ENCODE measurements around the gene ACOX1. TPM values are rescaled to one million over a fixed set of nuclear protein-coding genes. Genes with fewer than 3 reads are reported as not detected.

Gene ACOX1
- total RNA-seq (2022; extraction: Qiagen RNA extraction) = 15.8 to 18.4 TPM (median 16.6 TPM) in 5 replicates

DNA sequence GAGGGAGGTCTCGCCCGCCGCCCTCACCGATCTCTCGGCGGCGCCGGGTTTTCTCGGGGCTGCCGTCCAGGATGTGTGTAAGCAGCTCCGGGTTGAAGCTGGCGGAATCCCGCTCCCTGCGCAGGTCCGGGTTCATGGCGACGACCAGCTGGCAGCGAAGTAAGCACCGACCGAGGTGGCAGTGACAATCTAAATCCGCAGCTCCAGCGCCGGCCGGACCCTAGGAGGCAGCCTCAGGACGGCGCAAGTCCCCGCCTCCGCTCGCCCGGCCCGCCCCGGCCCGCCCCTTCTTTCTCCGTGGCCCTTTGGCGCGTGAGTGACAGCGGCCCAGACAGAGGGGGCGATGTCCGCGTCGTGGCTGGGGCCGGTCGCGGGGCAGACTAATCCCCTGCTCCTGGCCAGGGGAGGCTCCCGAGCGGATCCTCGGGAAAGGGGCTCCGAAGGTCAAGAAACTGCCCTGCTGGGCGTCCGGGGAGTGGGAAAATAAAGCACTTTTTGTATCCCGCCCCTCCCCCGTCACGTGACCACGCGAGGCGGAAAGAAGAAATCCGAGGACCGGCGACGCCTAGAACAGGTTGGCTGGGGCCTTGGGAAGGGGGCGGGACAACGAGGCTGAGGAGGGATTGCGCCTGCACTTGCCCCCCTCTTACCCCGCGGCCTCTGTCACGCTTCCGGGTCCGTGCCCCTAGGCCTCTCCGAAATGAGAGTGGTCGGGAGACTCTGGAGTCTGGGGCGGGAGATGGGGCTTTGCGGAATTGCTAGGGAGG is at the start of gene ACOX1, which contains the start of gene TEN1:
Gene ACOX1, minus strand, starts transcription at position 229 of the 767 bp plus-strand sequence. Its CDS starts 93 bp downstream, at position 136.
Gene TEN1, plus strand, starts transcription at position 303 of the 767 bp plus-strand sequence. CDS start 6,953 bp downstream, outside the sequence.

DNA sequence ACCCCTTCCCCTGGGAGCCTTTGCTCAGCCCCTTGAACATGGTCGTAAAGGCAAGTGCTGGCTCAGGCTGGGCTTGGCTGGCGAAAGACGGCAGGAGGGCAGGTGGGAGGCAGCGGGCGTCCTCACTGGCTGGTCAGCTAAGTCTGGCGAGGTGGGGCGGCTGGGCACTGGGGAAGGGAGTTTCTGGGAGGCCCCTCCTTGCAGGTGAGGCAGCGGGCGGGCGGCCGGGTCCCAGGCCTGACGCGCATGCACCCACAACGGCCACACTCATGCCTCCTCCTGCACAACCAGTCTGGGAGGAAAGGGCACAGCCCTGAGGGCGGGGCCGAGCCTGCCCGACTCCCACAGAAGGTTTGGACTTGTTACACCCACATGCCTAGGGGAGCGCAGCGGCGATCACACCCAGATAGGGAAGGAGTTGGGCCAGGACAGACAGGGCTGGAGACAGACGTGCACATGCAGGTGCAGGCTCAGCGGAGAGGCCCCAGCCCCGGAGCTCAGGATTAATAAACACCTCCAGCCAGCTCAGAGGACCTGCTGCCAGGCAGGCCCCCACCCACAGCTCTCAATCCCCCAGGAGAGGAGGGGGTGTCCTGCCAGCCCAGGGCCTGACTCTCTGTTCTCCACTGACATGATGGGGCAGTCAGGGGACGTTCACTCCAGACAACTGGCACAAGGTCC is 48.3 kb upstream of the ACOX1 start, which contains the start of gene EVPL:
Gene EVPL, minus strand, starts transcription at position 148 of the 681 bp plus-strand sequence. Its CDS starts 108 bp downstream, at position 40.

DNA sequence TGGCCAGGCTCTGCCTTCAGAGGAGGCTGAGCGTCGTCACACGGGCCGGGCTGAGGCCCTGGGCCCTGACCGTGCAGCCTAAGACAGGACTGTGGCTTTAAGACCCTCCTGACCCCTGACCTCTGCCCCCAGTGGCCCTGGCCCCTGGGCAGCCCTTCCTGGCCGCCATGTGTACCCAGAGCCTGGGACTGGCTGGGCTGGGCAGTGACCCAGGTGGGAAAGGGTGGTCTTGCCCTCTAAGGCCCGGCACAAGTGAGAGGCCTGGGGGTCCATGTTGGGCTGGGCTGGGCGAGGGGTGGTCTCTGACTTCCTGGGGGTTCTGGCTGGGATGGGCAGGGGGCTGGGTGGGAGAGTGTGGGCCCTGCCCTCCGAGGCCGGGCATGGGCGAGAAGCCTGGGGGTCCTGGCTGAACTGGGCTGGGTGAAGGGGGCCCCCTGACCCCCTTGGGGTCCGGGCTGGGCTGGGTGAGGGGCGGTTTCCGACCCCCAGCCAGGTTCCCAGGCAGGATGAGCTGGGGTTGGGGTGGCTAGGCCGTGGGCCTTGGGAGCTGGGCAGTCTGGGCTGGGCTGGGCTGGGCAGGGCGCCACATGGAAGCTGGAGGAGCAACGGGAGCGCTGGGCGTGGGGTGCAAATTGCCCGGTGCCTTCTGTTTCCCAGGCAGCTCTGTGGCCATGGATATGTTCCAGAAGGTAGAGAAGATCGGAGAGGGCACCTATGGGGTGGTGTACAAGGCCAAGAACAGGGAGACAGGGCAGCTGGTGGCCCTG is 22.0 kb upstream of the ACOX1 start, which contains the start of gene CDK3:
Gene CDK3, plus strand, starts transcription at position 101 of the 767 bp plus-strand sequence. Its CDS starts 571 bp downstream, at position 672.

DNA sequence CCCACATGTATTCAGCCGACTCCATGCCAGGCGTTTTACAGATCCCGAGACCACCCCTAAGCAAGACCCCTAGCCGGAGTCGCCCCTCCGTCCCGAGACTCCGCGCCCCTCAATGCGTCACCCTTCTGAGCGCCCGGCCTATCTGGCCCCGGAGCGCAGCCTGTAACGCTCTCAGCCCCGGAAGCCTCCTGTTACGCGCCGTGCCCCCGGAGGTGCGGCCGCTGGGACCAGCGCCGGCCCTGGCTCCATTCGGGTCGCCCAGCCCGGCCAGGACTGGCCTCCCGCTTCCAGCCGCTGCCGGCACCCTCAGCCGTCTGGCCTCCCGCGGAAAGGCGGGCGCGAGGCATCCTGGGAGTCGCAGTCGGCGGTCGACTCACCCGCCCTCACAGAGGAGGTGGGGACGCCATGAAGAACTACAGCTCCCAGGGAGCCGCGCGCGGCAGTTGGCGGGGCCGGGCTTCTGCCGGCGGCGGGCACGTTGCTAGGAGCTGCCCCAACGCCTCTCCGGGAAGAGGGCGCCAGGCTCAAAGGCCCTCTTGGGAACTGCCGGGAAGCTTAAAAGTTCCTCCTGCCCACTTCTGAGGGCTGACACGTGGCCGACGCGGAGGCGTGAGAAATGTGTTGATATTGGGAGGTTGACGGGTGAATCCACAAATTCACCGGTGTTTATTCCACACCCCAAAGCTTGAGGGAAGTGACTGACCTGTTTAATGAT is 38.1 kb downstream of the ACOX1 start, which contains the start of gene FBF1:
Gene FBF1, minus strand, starts transcription at position 316 of the 715 bp plus-strand sequence. CDS start 2,893 bp downstream, outside the sequence.

DNA sequence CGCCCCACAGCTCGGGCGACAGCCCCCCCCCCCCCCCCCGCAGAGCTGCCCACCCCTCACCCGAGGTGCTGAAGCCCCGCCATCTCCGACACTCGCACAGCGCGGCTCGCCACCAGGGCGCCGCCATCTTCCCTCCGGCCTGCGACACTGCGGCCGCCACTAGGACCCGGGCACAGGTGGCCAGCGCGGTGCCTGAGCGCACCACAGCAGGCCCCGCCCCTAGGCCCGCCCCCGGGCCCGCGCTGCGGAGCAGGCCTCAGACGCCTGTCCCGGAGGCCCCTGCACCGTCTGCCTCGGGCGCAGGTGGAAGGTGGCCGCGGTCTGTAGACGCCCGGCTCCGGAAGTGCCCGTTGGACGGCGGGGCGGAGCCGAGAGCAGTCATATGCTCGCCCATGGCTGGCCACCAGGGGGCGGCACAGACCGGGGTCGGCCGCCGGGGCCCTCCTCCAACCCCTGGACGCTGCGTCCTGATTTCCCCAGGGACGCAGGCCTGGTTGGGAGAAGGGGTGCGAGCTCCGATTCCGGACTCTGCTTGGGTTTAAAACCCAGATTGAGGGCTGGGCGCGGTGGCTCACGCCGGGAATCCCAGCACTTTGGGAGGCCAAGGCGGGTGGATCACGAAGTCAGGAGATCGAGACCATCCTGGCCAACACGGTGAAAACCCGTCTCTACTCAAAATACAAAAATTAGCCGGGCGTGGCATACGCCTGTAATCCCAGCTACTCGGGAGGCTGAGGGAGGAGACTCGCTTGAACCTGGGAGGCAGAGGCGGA is 74.0 kb downstream of the ACOX1 start, which contains the start of gene MRPL38:
Gene MRPL38, minus strand, starts transcription at position 136 of the 773 bp plus-strand sequence. Its CDS starts 9 bp downstream, at position 127.

DNA sequence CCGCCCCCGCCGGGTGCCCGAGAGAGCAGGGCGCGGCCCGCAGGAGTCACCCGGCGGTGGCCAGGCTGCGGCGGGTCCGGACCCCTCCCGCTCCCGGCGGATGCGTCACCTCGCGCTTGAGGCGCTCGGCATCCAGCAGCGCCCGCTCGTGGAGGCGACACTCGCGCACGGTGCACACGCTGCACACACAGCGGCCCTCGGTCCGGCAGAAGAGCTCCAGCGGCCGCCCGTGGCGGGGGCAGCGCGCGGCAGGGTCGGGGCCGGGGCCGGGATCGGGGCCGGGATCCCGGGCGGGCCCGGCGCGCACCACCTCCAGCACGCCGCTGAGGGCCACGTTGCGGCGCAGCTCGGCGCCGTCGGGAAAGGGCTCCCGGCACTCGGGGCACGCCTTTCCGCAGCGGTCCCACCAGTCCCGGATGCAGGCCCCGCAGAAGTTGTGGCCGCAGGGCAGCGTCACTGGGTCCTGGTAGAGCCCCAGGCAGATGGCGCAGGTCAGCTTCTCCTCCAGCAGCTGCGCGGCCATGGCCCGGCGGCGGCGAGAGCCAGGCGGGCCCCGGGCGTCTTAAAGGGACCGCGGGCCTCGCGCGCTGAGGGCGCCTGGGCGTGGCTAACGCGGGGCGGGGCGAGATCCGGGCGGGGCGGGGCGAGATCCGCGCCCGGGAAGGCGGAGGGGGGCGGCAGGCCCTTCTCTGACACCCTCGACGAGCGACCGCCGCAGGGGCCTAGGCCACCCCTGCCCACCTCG is 82.4 kb downstream of the ACOX1 start, which contains the start of gene TRIM65:
Gene TRIM65, minus strand, starts transcription at position 537 of the 745 bp plus-strand sequence. Its CDS starts 14 bp downstream, at position 523.

Other genes with a start within 250 kb of the ACOX1 start
- gene GALK1, start 214.0 kb downstream of the ACOX1 start, total RNA-seq (2022; extraction: Qiagen RNA extraction) = 55.4 to 89.1 TPM (median 82.7 TPM) in 5 replicates
- gene UNK, start 194.4 kb downstream of the ACOX1 start, total RNA-seq (2022; extraction: Qiagen RNA extraction) = 25.1 to 31.3 TPM (median 28.1 TPM) in 5 replicates
- 4.8 to 7.3 TPM (median 5.8 TPM) in 5 replicates for gene UNC13D, start 134.8 kb downstream of the ACOX1 start, total RNA-seq (2022; extraction: Qiagen RNA extraction)
- gene WBP2, start 123.8 kb downstream of the ACOX1 start, total RNA-seq (2022; extraction: Qiagen RNA extraction) = 83.2 to 92.6 TPM (median 88.1 TPM) in 5 replicates
- 144 to 202 TPM (median 193 TPM) in 5 replicates for gene TRIM47, start 100.6 kb downstream of the ACOX1 start, total RNA-seq (2022; extraction: Qiagen RNA extraction)
- 30.1 to 40.1 TPM (median 38.9 TPM) in 5 replicates for gene TRIM65, start 82.2 kb downstream of the ACOX1 start, total RNA-seq (2022; extraction: Qiagen RNA extraction)
- 98.3 to 124 TPM (median 117 TPM) in 5 replicates for gene MRPL38, start 74.3 kb downstream of the ACOX1 start, total RNA-seq (2022; extraction: Qiagen RNA extraction)
- gene FBF1, start 38.1 kb downstream of the ACOX1 start, total RNA-seq (2022; extraction: Qiagen RNA extraction) = 5.5 to 8.4 TPM (median 7.1 TPM) in 5 replicates
- gene TEN1, start 74 bp upstream of the ACOX1 start, total RNA-seq (2022; extraction: Qiagen RNA extraction) = 20.6 to 27.7 TPM (median 24.5 TPM) in 5 replicates
- 3.2 to 5.5 TPM (median 4.7 TPM) in 5 replicates for gene CDK3, start 21.7 kb upstream of the ACOX1 start, total RNA-seq (2022; extraction: Qiagen RNA extraction)
- gene EVPL, start 48.1 kb upstream of the ACOX1 start, total RNA-seq (2022; extraction: Qiagen RNA extraction) = 11.9 to 18.5 TPM (median 17.2 TPM) in 5 replicates
- 78.7 to 82.2 TPM (median 79.1 TPM) in 5 replicates for gene SRP68, start 93.4 kb upstream of the ACOX1 start, total RNA-seq (2022; extraction: Qiagen RNA extraction)
- gene GALR2, start 95.6 kb upstream of the ACOX1 start, total RNA-seq (2022; extraction: Qiagen RNA extraction) = 1.1 to 2.1 TPM (median 1.7 TPM) in 5 replicates
- gene ZACN, start 100.0 kb upstream of the ACOX1 start, total RNA-seq (2022; extraction: Qiagen RNA extraction) = 0.17 to 0.38 TPM (median 0.30 TPM) in 5 replicates
- gene EXOC7, start 124.6 kb upstream of the ACOX1 start, total RNA-seq (2022; extraction: Qiagen RNA extraction) = 54.6 to 68.4 TPM (median 58.5 TPM) in 5 replicates
- gene FOXJ1, start 162.1 kb upstream of the ACOX1 start, total RNA-seq (2022; extraction: Qiagen RNA extraction) = 0.77 to 1.1 TPM (median 0.95 TPM) in 5 replicates